GM12878 (cell line): Measurements from ENCODE around the gene CNTNAP2. TPM values are rescaled to one million over a fixed set of nuclear protein-coding genes. Genes with fewer than 3 reads are reported as not detected.

ENCODE experiments used
- ATAC-seq: fragments of 200-7000 bp; cut with Tn5 transposase; 3 replicates; pipeline ENCODE4 v1.9.1; 2020; ENCODE audit warnings: mild to moderate bottlenecking, moderate library complexity
- BruUV-seq: library from RNA; stranded (reverse); fragments of 400-500 nt; replicated peaks from 2 replicates; lab custom pipeline; 2021; lab: Mats Ljungman, UMichigan
- CTCF ChIA-PET: fragments of 300-600 bp; sonication (Branson Sonifier 250); formaldehyde crosslinking; extraction: SDS; loops from one replicate; lab custom pipeline; 2021; ENCODE audit warnings: inconsistent platforms; lab: Yijun Ruan, JAX
- POLR2A ChIA-PET: fragments of 350-600 bp; formaldehyde crosslinking; extraction: SDS; loops from one replicate; lab custom pipeline; 2021; ENCODE audit warnings: inconsistent platforms; lab: Charles Lee
- RAD21 ChIA-PET: fragments of 300-600 bp; sonication (Branson Sonifier 250); formaldehyde crosslinking; loops from one replicate; lab custom pipeline; 2023; ENCODE audit warnings: antibody characterized with exemption; ENCODE audit not compliant: unreplicated experiment; lab: Charles Lee
- SMC1A ChIA-PET: fragments of 300-600 bp; sonication (Branson Sonifier 250); formaldehyde crosslinking; loops from one replicate; lab custom pipeline; 2023; ENCODE audit not compliant: unreplicated experiment, uncharacterized antibody; lab: Charles Lee
- DNase-seq: peaks from one replicate; pipeline ENCODE4 v3.0.0-alpha.2; 2011; ENCODE audit warnings: low read depth, low spot score
- FAIRE-seq: peaks from 3 replicates; lab custom pipeline; 2011; peaks lifted over from hg19 to GRCh38; lab: Jason Lieb, UNC
- H2AFZ ChIP-seq: 2 replicates; pipeline ENCODE4 v1.6.0; 2011; ENCODE audit warnings: low read depth, low read length, control low read depth; ENCODE audit not compliant: control insufficient read depth
- H3K27ac ChIP-seq: 2 replicates; pipeline ENCODE4 v1.5.1; 2011; ENCODE audit warnings: control low read depth; ENCODE audit not compliant: control insufficient read depth, insufficient read depth
- H3K27me3 ChIP-seq, 2 experiments: replicated peaks in 1 of 2; 2 replicates each; pipeline versions ENCODE4 v1.6.0 to v1.6.1; 2011; ENCODE audit warnings: low read length in 1 of 2; ENCODE audit not compliant: control insufficient read depth in 2 of 2, insufficient read depth in 2 of 2
- H3K36me3 ChIP-seq, 2 experiments: 2 replicates each; pipeline ENCODE4 v1.5.1; 2011; ENCODE audit warnings: low read length in 1 of 2; ENCODE audit not compliant: control insufficient read depth in 2 of 2, insufficient read depth in 2 of 2
- H3K4me1 ChIP-seq: 2 replicates; pipeline ENCODE4 v1.6.1; 2011; ENCODE audit warnings: mild to moderate bottlenecking, low read length, moderate library complexity, mixed read lengths; ENCODE audit not compliant: control insufficient read depth, insufficient read depth
- H3K4me2 ChIP-seq: 2 replicates; pipeline ENCODE4 v1.6.0; 2011; ENCODE audit warnings: control low read depth; ENCODE audit not compliant: control insufficient read depth, insufficient read depth
- H3K4me3 ChIP-seq: fragments of 200-600 bp; sonication (generic); 2 replicates; pipeline ENCODE4 v1.5.1; 2016
- H3K79me2 ChIP-seq: 2 replicates; pipeline ENCODE4 v1.6.0; 2011; ENCODE audit warnings: low read length; ENCODE audit not compliant: control insufficient read depth, insufficient read depth
- H3K9ac ChIP-seq: 2 replicates; pipeline ENCODE4 v1.8.0; 2011; ENCODE audit warnings: low read length, control low read depth, mixed read lengths; ENCODE audit not compliant: control insufficient read depth, insufficient read depth
- H3K9me3 ChIP-seq: replicated peaks from 3 replicates; pipeline ENCODE4 v1.5.1; 2011; ENCODE audit warnings: mild to moderate bottlenecking, low read length; ENCODE audit not compliant: control insufficient read depth, insufficient read depth
- H4K20me1 ChIP-seq: 2 replicates; pipeline ENCODE4 v1.6.0; 2011; ENCODE audit not compliant: control insufficient read depth, insufficient read depth
- CUX1 ChIP-seq: IDR thresholded peaks from 2 replicates; pipeline ENCODE4 v1.6.1; 2012; ENCODE audit warnings: improper control_type of control experiment, low read depth, low read length; ENCODE audit not compliant: insufficient replicate concordance
- ELK1 ChIP-seq: IDR thresholded peaks from 2 replicates; pipeline ENCODE4 v1.6.1; 2012; ENCODE audit warnings: low read depth, low read length, improper control_type of control experiment
- IKZF1 ChIP-seq: fragments of 450-650 bp; conservative IDR thresholded peaks from 2 replicates; pipeline ENCODE4 v1.6.1; 2017; ENCODE audit warnings: antibody characterized with exemption, mild to moderate bottlenecking
- SREBF1 ChIP-seq: IDR thresholded peaks from 2 replicates; pipeline ENCODE4 v1.6.1; 2012; ENCODE audit warnings: mild to moderate bottlenecking, low read length
- SUZ12 ChIP-seq: fragments of 200-600 bp; sonication (generic); IDR thresholded peaks from one replicate; pipeline ENCODE4 v1.6.1; 2018; ENCODE audit warnings: antibody characterized with exemption, mild to moderate bottlenecking; ENCODE audit not compliant: unreplicated experiment
- TBL1XR1 ChIP-seq: IDR thresholded peaks from 2 replicates; pipeline ENCODE4 v1.6.1; 2012; ENCODE audit warnings: low read depth, low read length, improper control_type of control experiment
- WRNIP1 ChIP-seq: IDR thresholded peaks from 2 replicates; pipeline ENCODE4 v1.6.1; 2011; ENCODE audit warnings: low read depth, low read length, improper control_type of control experiment, borderline replicate concordance
- ZBTB4 ChIP-seq: fragments of 450-650 bp; formaldehyde crosslinking; IDR thresholded peaks from 2 replicates; pipeline ENCODE4 v1.4.0; 2022; ENCODE audit warnings: mild to moderate bottlenecking, moderate library complexity
- WGBS: methylation state at CpG from one replicate; pipeline ENCODE4 v1.1.6; 2016; ENCODE audit warnings: low lambda C conversion rate; ENCODE audit not compliant: insufficient replicate concordance, insufficient coverage; ENCODE audit errors: missing lambda C conversion rate; 5-methylcytosine and 5-hydroxymethylcytosine counted together
- in situ Hi-C: fragments of 300-500 bp; cut with MboI; formaldehyde crosslinking; loops from 9 replicates; pipeline ENCODE4 v1.14.3; 2018; ENCODE audit warnings: mixed read lengths
- intact Hi-C: fragments of 100-400 bp; cut with micrococcal nuclease; formaldehyde crosslinking; loops from one replicate; pipeline ENCODE4 v1.14.2; 2022; ENCODE audit not compliant: unreplicated experiment
- polyA plus RNA-seq, 11 experiments: library from polyadenylated mRNA; depleted of rRNA in 4 of 11; unstranded in 6 of 11; stranded (reverse) in 5 of 11; fragments of >200 nt; fragmentation: Nextera tagmentation in 4 of 11; fragmentation: Illumina TruSeq in 1 of 11; extraction: Ambion mirVana in 4 of 11; extraction: Trizol in 1 of 11; gene quantifications; 1 replicate in 1 of 11; 2 replicates in 10 of 11; pipeline versions ENCODE4 v1.2.1 to v1.2.3, GENCODE V29; 2011 to 2016; ENCODE audit warnings: inconsistent platforms in 2 of 11, missing spikeins in 2 of 11, low read depth in 1 of 11
- total RNA-seq, 4 experiments: library from RNA; depleted of rRNA in 3 of 4; stranded (reverse); fragments of >200 nt in 3 of 4; fragmentation: Illumina TruSeq in 1 of 4; extraction: Trizol in 1 of 4; gene quantifications; 2 replicates each; pipeline versions ENCODE4 v1.2.1 to v1.2.3, GENCODE V29; 2013 to 2021
- TF ChIP-seq, protein P1 (sequence below): IDR thresholded peaks from 2 replicates; pipeline ENCODE4 v1.6.1; 2011; ENCODE audit warnings: borderline replicate concordance, low read depth, mild to moderate bottlenecking, moderate library complexity, mixed read lengths, low read length; ENCODE audit not compliant: insufficient read depth; ENCODE audit errors: extremely low read length
- TF ChIP-seq, protein P2 (sequence below): IDR thresholded peaks from 2 replicates; pipeline ENCODE4 v1.6.1; 2011; ENCODE audit warnings: borderline replicate concordance, low read depth, mild to moderate bottlenecking, moderate library complexity, low read length; ENCODE audit not compliant: insufficient read depth, poor library complexity, severe bottlenecking

CNTNAP2 gene
- total and polyA plus RNA-seq, 10 of the 15 experiments (the other 5 are each of a cell fraction or from before 2014, with no cell fraction given) = 0.03 to 0.08 (median 0.03) TPM; not detected in 7

GRCh38 chr7:148159331-148159730, 2042.7 kb downstream of the CNTNAP2 start:
- H3K9ac ChIP-seq = no peak overlapping the region
- H2AFZ ChIP-seq = no peak overlapping the region
- no peaks in the 10 kb centered on the region for H3K36me3 ChIP-seq
- POLR2A ChIA-PET = no interaction called here
- no peak overlapping the region for H3K4me2 ChIP-seq
- no peaks in the 10 kb centered on the region for H4K20me1 ChIP-seq
- H3K27ac ChIP-seq = no peak overlapping the region
- intact Hi-C loops = no loop called here
- TF ChIP-seq, protein P1, sequence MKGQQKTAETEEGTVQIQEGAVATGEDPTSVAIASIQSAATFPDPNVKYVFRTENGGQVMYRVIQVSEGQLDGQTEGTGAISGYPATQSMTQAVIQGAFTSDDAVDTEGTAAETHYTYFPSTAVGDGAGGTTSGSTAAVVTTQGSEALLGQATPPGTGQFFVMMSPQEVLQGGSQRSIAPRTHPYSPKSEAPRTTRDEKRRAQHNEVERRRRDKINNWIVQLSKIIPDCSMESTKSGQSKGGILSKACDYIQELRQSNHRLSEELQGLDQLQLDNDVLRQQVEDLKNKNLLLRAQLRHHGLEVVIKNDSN = no peak
- no peak for TF ChIP-seq ZBTB4 (CRISPR knock-in tag)
- no peak for TF ChIP-seq SUZ12
- TF ChIP-seq, protein P2, sequence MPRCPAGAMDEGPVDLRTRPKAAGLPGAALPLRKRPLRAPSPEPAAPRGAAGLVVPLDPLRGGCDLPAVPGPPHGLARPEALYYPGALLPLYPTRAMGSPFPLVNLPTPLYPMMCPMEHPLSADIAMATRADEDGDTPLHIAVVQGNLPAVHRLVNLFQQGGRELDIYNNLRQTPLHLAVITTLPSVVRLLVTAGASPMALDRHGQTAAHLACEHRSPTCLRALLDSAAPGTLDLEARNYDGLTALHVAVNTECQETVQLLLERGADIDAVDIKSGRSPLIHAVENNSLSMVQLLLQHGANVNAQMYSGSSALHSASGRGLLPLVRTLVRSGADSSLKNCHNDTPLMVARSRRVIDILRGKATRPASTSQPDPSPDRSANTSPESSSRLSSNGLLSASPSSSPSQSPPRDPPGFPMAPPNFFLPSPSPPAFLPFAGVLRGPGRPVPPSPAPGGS = no peak
- TF ChIP-seq ELK1 = no peak
- TF ChIP-seq TBL1XR1 = no peak
- TF ChIP-seq IKZF1 = no peak
- no peak for TF ChIP-seq CUX1
- no peak for TF ChIP-seq WRNIP1
- TF ChIP-seq SREBF1 = no peak
- H3K9me3 ChIP-seq = no peaks in the 10 kb centered on the region
- FAIRE-seq (no peak), DNase-seq (no peak), ATAC-seq (no peak)
- 12% methylated on average over 4 of the region's 4 CpGs for WGBS
- RAD21 ChIA-PET = no interaction called here
- no peaks in the 10 kb centered on the region for H3K4me1 ChIP-seq
- no peak overlapping the region for H3K4me3 ChIP-seq
- CTCF ChIA-PET = no interaction called here
- H3K79me2 ChIP-seq = no peaks in the 10 kb centered on the region
- no peaks in the 10 kb centered on the region for H3K27me3 ChIP-seq
- in situ Hi-C loops = no loop called here
- SMC1A ChIA-PET = no interaction called here
- BruUV-seq = no TSS peak
